Endothelial cell of umbilical vein (primary cell): ENCODE data around the gene SPTY2D1. TPM values are rescaled to one million over a fixed set of nuclear protein-coding genes. Genes with fewer than 3 reads are reported as not detected.

Experiments used
- BruUV-seq: library from RNA; stranded (reverse); fragments of 400-500 nt; replicated peaks from 2 replicates; lab custom pipeline; 2021; lab: Mats Ljungman, UMichigan
- CTCF ChIA-PET: fragments of 300-600, 350-600 bp; sonication (Branson Sonifier 250); formaldehyde crosslinking; loops from one replicate; lab custom pipeline; 2021; ENCODE audit warnings: antibody characterized with exemption, inconsistent platforms; lab: Charles Lee
- POLR2A ChIA-PET: fragments of 300-600, 350-600 bp; sonication (Branson Sonifier 250); formaldehyde crosslinking; loops from one replicate; lab custom pipeline; 2021; ENCODE audit warnings: antibody characterized with exemption, inconsistent platforms; lab: Charles Lee
- DNase-seq: peaks from one replicate; pipeline ENCODE4 v3.0.0-alpha.2; 2011; ENCODE audit warnings: low read depth, low spot score
- FAIRE-seq: peaks from 2 replicates; lab custom pipeline; 2011; peaks lifted over from hg19 to GRCh38; lab: Jason Lieb, UNC
- H2AFZ ChIP-seq: 2 replicates; pipeline ENCODE4 v1.6.0; 2012; ENCODE audit warnings: low read depth, low read length, control low read depth, inconsistent platforms
- H3K27ac ChIP-seq: 2 replicates; pipeline ENCODE4 v1.5.1; 2011; ENCODE audit warnings: low read depth, mild to moderate bottlenecking, control low read depth, low read length, moderate library complexity; ENCODE audit not compliant: insufficient read depth
- H3K27me3 ChIP-seq, 2 experiments: 2 replicates each; pipeline versions ENCODE4 v1.6.0 to v1.6.1; 2011; ENCODE audit warnings: low read length in 2 of 2, mixed read lengths in 1 of 2; ENCODE audit not compliant: control insufficient read depth in 2 of 2, insufficient read depth in 2 of 2
- H3K36me3 ChIP-seq, 2 experiments: 2 replicates in 1 of 2; 3 replicates in 1 of 2; pipeline ENCODE4 v1.5.1; 2011; ENCODE audit warnings: low read length in 2 of 2, mild to moderate bottlenecking in 1 of 2, moderate library complexity in 1 of 2; ENCODE audit not compliant: control insufficient read depth in 2 of 2, insufficient read depth in 2 of 2; ENCODE audit errors: extremely low read depth in 1 of 2
- H3K4me1 ChIP-seq: 3 replicates; pipeline ENCODE4 v1.5.1; 2011; ENCODE audit warnings: mild to moderate bottlenecking, low read length; ENCODE audit not compliant: control insufficient read depth, insufficient read depth; ENCODE audit errors: extremely low read depth
- H3K4me2 ChIP-seq: 2 replicates; pipeline ENCODE4 v1.6.1; 2011; ENCODE audit warnings: low read length, control low read depth, mixed read lengths; ENCODE audit not compliant: insufficient read depth
- H3K4me3 ChIP-seq, 3 experiments: fragments of 200-600 bp in 1 of 3; sonication (generic), shearing (Covaris generic) in 1 of 3; replicated peaks in 1 of 3; 2 replicates each; pipeline ENCODE4 v1.5.1; 2011 to 2016; ENCODE audit warnings: control low read depth in 3 of 3, low read length in 3 of 3, mild to moderate bottlenecking in 2 of 3, inconsistent platforms in 1 of 3, low read depth in 1 of 3, moderate library complexity in 1 of 3; ENCODE audit not compliant: insufficient read depth in 1 of 3
- H3K79me2 ChIP-seq: 2 replicates; pipeline ENCODE4 v1.6.0; 2012; ENCODE audit warnings: low read length, inconsistent platforms; ENCODE audit not compliant: control insufficient read depth, insufficient read depth
- H3K9ac ChIP-seq: replicated peaks from 2 replicates; pipeline ENCODE3; 2011; ENCODE audit warnings: low read length, control low read depth; ENCODE audit not compliant: insufficient read depth; ENCODE audit errors: extremely low read depth
- H3K9me1 ChIP-seq: replicated peaks from 3 replicates; pipeline ENCODE4 v1.6.0; 2011; ENCODE audit warnings: mild to moderate bottlenecking, low read length; ENCODE audit not compliant: control insufficient read depth, insufficient read depth; ENCODE audit errors: extremely low read depth
- H3K9me3 ChIP-seq: replicated peaks from 2 replicates; pipeline ENCODE4 v1.5.1; 2012; ENCODE audit warnings: low read length, inconsistent platforms; ENCODE audit not compliant: control insufficient read depth, insufficient read depth
- H4K20me1 ChIP-seq: replicated peaks from 2 replicates; pipeline ENCODE3; 2011; ENCODE audit warnings: mild to moderate bottlenecking, low read length; ENCODE audit not compliant: control insufficient read depth, insufficient read depth; ENCODE audit errors: extremely low read depth
- EZH2 ChIP-seq: IDR thresholded peaks from 2 replicates; pipeline ENCODE4 v1.6.1; 2012; ENCODE audit warnings: borderline replicate concordance, low read depth, mild to moderate bottlenecking, moderate library complexity, low read length, inconsistent platforms; ENCODE audit not compliant: severe bottlenecking
- FOS ChIP-seq: IDR thresholded peaks from 2 replicates; pipeline ENCODE4 v1.6.1; 2011; ENCODE audit warnings: mild to moderate bottlenecking, low read length, moderate library complexity, borderline replicate concordance; ENCODE audit not compliant: insufficient read depth
- GATA2 ChIP-seq: IDR thresholded peaks from 2 replicates; pipeline ENCODE4 v1.7.0; 2011; ENCODE audit warnings: low read depth, mild to moderate bottlenecking, moderate library complexity, mixed read lengths, low read length; ENCODE audit not compliant: insufficient read length, insufficient read depth
- JUN ChIP-seq: IDR thresholded peaks from 2 replicates; pipeline ENCODE4 v1.6.1; 2011; ENCODE audit warnings: borderline replicate concordance, low read depth; ENCODE audit not compliant: insufficient read length, insufficient read depth
- MYC ChIP-seq: IDR thresholded peaks from one replicate; pipeline ENCODE4 v1.6.1; 2011; ENCODE audit warnings: mild to moderate bottlenecking, low read depth, low read length
- POLR2A ChIP-seq: IDR thresholded peaks from 2 replicates; pipeline ENCODE4 v1.6.1; 2012; ENCODE audit warnings: low read depth, mild to moderate bottlenecking, control low read depth, low read length
- POLR2AphosphoS5 ChIP-seq: IDR thresholded peaks from 2 replicates; pipeline ENCODE4 v1.6.1; 2012; ENCODE audit warnings: low read depth, mild to moderate bottlenecking, control low read depth, low read length, moderate library complexity; ENCODE audit not compliant: insufficient read depth
- dilution Hi-C: fragments of 300-500 bp; cut with MboI; formaldehyde crosslinking; loops from one replicate; pipeline ENCODE4 v1.15.0; 2019; ENCODE audit warnings: low sequenced_read_pairs; ENCODE audit not compliant: extremely low pct_ligation_motif_present
- intact Hi-C: fragments of 100-400 bp; cut with micrococcal nuclease; formaldehyde crosslinking; loops from one replicate; pipeline ENCODE4 v1.10.0; 2022
- polyA plus RNA-seq, 4 experiments: library from polyadenylated mRNA; depleted of rRNA in 3 of 4; stranded (reverse) in 3 of 4; unstranded in 1 of 4; fragments of >200 nt; gene quantifications; 2 replicates each; pipeline versions ENCODE4 v1.2.1 to v1.2.3, GENCODE V29; 2011 to 2012; ENCODE audit warnings: missing spikeins in 1 of 4
- total RNA-seq: library from RNA; stranded (reverse); gene quantifications from 2 replicates; pipeline ENCODE4 v1.2.3, GENCODE V29; 2021
- TF ChIP-seq, protein P1 (sequence below), 2 donors: IDR thresholded peaks; 1 replicate in 1 of 2; 2 replicates in 1 of 2; pipeline ENCODE4 v1.5.1; 2011; ENCODE audit warnings: low read length in 2 of 2, mild to moderate bottlenecking in 2 of 2, moderate library complexity in 2 of 2, control low read depth in 1 of 2, inconsistent platforms in 1 of 2, low read depth in 1 of 2; ENCODE audit not compliant: insufficient read depth in 1 of 2; ENCODE audit errors: extremely low read depth in 1 of 2
- TF ChIP-seq, protein P2 (sequence below): IDR thresholded peaks from 2 replicates; pipeline ENCODE4 v1.6.1; 2011; ENCODE audit not compliant: insufficient read depth, insufficient read length

The SPTY2D1 gene
- total and polyA plus RNA-seq, 2 donors (not counting 3 experiments of a cell fraction or from before 2014, with no cell fraction given) = 5.5 to 18.7 TPM

DNA sequence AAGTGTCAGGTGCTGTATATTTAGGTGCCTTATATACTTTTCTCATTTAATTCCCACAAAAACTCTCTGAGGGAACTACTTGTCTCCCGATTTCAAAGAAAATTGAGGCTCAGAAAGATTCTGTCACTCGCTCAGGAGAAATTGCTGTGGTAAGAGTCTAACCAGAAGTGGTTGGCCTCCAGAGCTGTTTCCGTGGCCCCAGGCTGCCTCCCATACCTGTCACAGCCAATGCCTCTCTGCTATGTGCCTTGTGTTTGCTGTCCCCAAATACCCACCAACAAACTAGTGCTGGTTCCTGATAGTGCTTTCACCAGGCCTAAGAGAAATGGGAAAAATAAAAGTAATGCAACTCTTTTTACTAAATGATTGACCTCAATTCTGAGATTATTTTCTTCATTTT is 43.4 kb upstream of the SPTY2D1 start:
- POLR2A ChIA-PET = no interaction called here
- Histone ChIP-seq H2AFZ (no peak overlapping the region), H3K36me3 (no peaks in the 10 kb centered on the region), H3K9ac (no peak overlapping the region), H3K4me3 (no peak overlapping the region), H3K27ac (no peak overlapping the region), H3K4me1 (no peaks in the 10 kb centered on the region), H3K79me2 (no peaks in the 10 kb centered on the region), H3K4me2 (no peak overlapping the region), H3K9me3 (no peaks in the 10 kb centered on the region), H3K9me1 (no peaks in the 10 kb centered on the region), H4K20me1 (no peaks in the 10 kb centered on the region), H3K27me3 (no peaks in the 10 kb centered on the region)
- dilution Hi-C loops (no loop called here), intact Hi-C loops (no loop called here)
- CTCF ChIA-PET = no interaction called here
- no peak for TF ChIP-seq MYC
- no peak for TF ChIP-seq GATA2
- TF ChIP-seq, protein P1, sequence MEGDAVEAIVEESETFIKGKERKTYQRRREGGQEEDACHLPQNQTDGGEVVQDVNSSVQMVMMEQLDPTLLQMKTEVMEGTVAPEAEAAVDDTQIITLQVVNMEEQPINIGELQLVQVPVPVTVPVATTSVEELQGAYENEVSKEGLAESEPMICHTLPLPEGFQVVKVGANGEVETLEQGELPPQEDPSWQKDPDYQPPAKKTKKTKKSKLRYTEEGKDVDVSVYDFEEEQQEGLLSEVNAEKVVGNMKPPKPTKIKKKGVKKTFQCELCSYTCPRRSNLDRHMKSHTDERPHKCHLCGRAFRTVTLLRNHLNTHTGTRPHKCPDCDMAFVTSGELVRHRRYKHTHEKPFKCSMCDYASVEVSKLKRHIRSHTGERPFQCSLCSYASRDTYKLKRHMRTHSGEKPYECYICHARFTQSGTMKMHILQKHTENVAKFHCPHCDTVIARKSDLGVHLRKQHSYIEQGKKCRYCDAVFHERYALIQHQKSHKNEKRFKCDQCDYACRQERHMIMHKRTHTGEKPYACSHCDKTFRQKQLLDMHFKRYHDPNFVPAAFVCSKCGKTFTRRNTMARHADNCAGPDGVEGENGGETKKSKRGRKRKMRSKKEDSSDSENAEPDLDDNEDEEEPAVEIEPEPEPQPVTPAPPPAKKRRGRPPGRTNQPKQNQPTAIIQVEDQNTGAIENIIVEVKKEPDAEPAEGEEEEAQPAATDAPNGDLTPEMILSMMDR (IDR thresholded peaks at IDR 0.05; ENCODE audit: extremely low read depth in 1 of 2, insufficient read depth in 1 of 2, low read depth in 1 of 2, low read length in 2 of 2) = no peak
- no peak for TF ChIP-seq FOS
- no peak for TF ChIP-seq EZH2
- no peak for TF ChIP-seq POLR2AphosphoS5
- TF ChIP-seq, protein P2, sequence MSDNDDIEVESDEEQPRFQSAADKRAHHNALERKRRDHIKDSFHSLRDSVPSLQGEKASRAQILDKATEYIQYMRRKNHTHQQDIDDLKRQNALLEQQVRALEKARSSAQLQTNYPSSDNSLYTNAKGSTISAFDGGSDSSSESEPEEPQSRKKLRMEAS = no peak
- no peak for TF ChIP-seq POLR2A
- TF ChIP-seq JUN = no peak
- no peak for FAIRE-seq
- no TSS peak for BruUV-seq
- DNase-seq = no peak
